Forelimb muscle (tissue), 1 donor: ENCODE results near the gene GALNT14. TPM values are rescaled to one million over a fixed set of nuclear protein-coding genes. Genes with fewer than 3 reads are reported as not detected.

Experiments
- DNase-seq: peaks from one replicate; pipeline ENCODE4 v3.0.0-alpha.2; 2013; ENCODE audit warnings: low read depth
- polyA plus RNA-seq: library from polyadenylated mRNA; unstranded; fragments of 120-200 nt; gene quantifications from one replicate; pipeline ENCODE4 v1.2.1, GENCODE V29; 2013; ENCODE audit not compliant: insufficient read length

GALNT14 gene
- polyA plus RNA-seq, 1 donor, result 2.4 TPM

GRCh38 chr2:31086590-31086989 lies 51.6 kb downstream of the GALNT14 start:
- no peak for DNase-seq

GRCh38 chr2:31083234-31083993 lies 54.8 kb downstream of the GALNT14 start:
- DNase-seq, result no peak

- DNase-seq, result no peak
These were observed 56.2 kb downstream of the GALNT14 start for GRCh38 chr2:31082002-31082401.

- DNase-seq, result no peak
These were observed 56.7 kb downstream of the GALNT14 start for GRCh38 chr2:31081492-31081891.

- no peak for DNase-seq
These were observed 57.9 kb downstream of the GALNT14 start for GRCh38 chr2:31080361-31080760.

GRCh38 chr2:31079665-31080064 lies 58.6 kb downstream of the GALNT14 start:
- DNase-seq, result no peak

GRCh38 chr2:31078579-31079105 lies 59.6 kb downstream of the GALNT14 start:
- no peak for DNase-seq

- DNase-seq, result no peak
These were observed 60.2 kb downstream of the GALNT14 start for GRCh38 chr2:31078011-31078410.

GRCh38 chr2:31075941-31076590 lies 62.2 kb downstream of the GALNT14 start:
- DNase-seq, result no peak

- no peak for DNase-seq
These were observed 62.8 kb downstream of the GALNT14 start for GRCh38 chr2:31075431-31075830.

GRCh38 chr2:31071741-31072140 lies 66.5 kb downstream of the GALNT14 start:
- no peak for DNase-seq

GRCh38 chr2:31070339-31071125 lies 67.7 kb downstream of the GALNT14 start:
- DNase-seq, result no peak

GRCh38 chr2:31069643-31070325 lies 68.5 kb downstream of the GALNT14 start:
- DNase-seq, result no peak

GRCh38 chr2:31067259-31067658 lies 71.0 kb downstream of the GALNT14 start:
- DNase-seq, result no peak

GRCh38 chr2:31066551-31066950 lies 71.7 kb downstream of the GALNT14 start:
- no peak for DNase-seq

GRCh38 chr2:31066086-31066485 lies 72.2 kb downstream of the GALNT14 start:
- DNase-seq, result no peak

- DNase-seq, result no peak
These were observed 72.9 kb downstream of the GALNT14 start for GRCh38 chr2:31065356-31065755.

GRCh38 chr2:31060397-31060796 lies 77.8 kb downstream of the GALNT14 start:
- DNase-seq, result no peak

GRCh38 chr2:31058096-31059035 lies 79.9 kb downstream of the GALNT14 start:
- DNase-seq, result no peak

GRCh38 chr2:31057691-31058090 lies 80.5 kb downstream of the GALNT14 start:
- DNase-seq, result no peak

- DNase-seq, result no peak
These were observed 82.3 kb downstream of the GALNT14 start for GRCh38 chr2:31055938-31056337.
